GM18873 (cell line): ENCODE measurements around the gene CAMTA1.

Experiments
- ATAC-seq: cut with Tn5 transposase; IDR thresholded peaks from one replicate; pipeline ENCODE4 v1.9.1; 2021; ENCODE audit warnings: mild to moderate bottlenecking, moderate library complexity, moderate number of reproducible peaks; ENCODE audit not compliant: unreplicated experiment, low FRiP score

Gene CAMTA1

GRCh38 chr1:7232441-7233236 lies 447.4 kb downstream of the CAMTA1 start:
- ATAC-seq, result no peak

GRCh38 chr1:7233237-7233540 lies 447.9 kb downstream of the CAMTA1 start:
- no peak for ATAC-seq

- no peak for ATAC-seq
Observed at GRCh38 chr1:7233646-7234470, 448.6 kb downstream of the CAMTA1 start.

- ATAC-seq, result no peak
Observed at GRCh38 chr1:7234471-7234755, 449.2 kb downstream of the CAMTA1 start.

GRCh38 chr1:7235871-7236517 lies 450.7 kb downstream of the CAMTA1 start:
- no peak for ATAC-seq

- no peak for ATAC-seq
Observed at GRCh38 chr1:7236844-7237515, 451.7 kb downstream of the CAMTA1 start.

- no peak for ATAC-seq
Observed at GRCh38 chr1:7247158-7247557, 461.9 kb downstream of the CAMTA1 start.

GRCh38 chr1:7247791-7248548 lies 462.7 kb downstream of the CAMTA1 start:
- no peak for ATAC-seq

- ATAC-seq, result no peak
Observed at GRCh38 chr1:7248549-7249199, 463.4 kb downstream of the CAMTA1 start.

- ATAC-seq, result no peak
Observed at GRCh38 chr1:7249516-7249915, 464.3 kb downstream of the CAMTA1 start.

GRCh38 chr1:7250176-7250575 lies 464.9 kb downstream of the CAMTA1 start:
- ATAC-seq, result no peak

GRCh38 chr1:7250597-7251453 lies 465.6 kb downstream of the CAMTA1 start:
- ATAC-seq, result no peak

GRCh38 chr1:7251454-7251800 lies 466.2 kb downstream of the CAMTA1 start:
- ATAC-seq, result no peak

- ATAC-seq, result no peak
Observed at GRCh38 chr1:7252411-7253117, 467.3 kb downstream of the CAMTA1 start.

- no peak for ATAC-seq
Observed at GRCh38 chr1:7253118-7253480, 467.8 kb downstream of the CAMTA1 start.

GRCh38 chr1:7253988-7254587 lies 468.8 kb downstream of the CAMTA1 start:
- no peak for ATAC-seq

GRCh38 chr1:7255303-7256058 lies 470.2 kb downstream of the CAMTA1 start:
- no peak for ATAC-seq
